H1 (cell line): ENCODE results near the gene GPX7. TPM values are rescaled to one million over a fixed set of nuclear protein-coding genes. Genes with fewer than 3 reads are reported as not detected.
A peak's percentile ranks its signal among the peaks of the same experiment; 100 is the strongest.

Source experiments
- CTCF ChIA-PET: fragments of 300-600 bp; sonication (Branson Sonifier 250); formaldehyde crosslinking; loops from one replicate; lab custom pipeline; 2021; ENCODE audit not compliant: partially characterized antibody; lab: Charles Lee
- POLR2A ChIA-PET: fragments of 300-600 bp; sonication (Branson Sonifier 250); formaldehyde crosslinking; loops from one replicate; lab custom pipeline; 2021; ENCODE audit warnings: inconsistent platforms; ENCODE audit not compliant: partially characterized antibody; lab: Charles Lee
- DNase-seq, 2 experiments: peaks; one replicate each; pipeline versions ENCODE4 v3.0.0 to v3.0.0-alpha.2; 2010 to 2022; ENCODE audit warnings: low spot score in 2 of 2, low read depth in 1 of 2, mixed read lengths in 1 of 2
- FAIRE-seq: peaks from 2 replicates; lab custom pipeline; 2011; peaks lifted over from hg19 to GRCh38; lab: Jason Lieb, UNC
- H2AFZ ChIP-seq: 2 replicates; pipeline ENCODE4 v1.8.1; 2012; ENCODE audit warnings: low read length, inconsistent platforms
- H2AK5ac ChIP-seq: 2 replicates; pipeline ENCODE4 v1.6.1; 2013; ENCODE audit warnings: low read depth, low read length
- H2BK120ac ChIP-seq: replicated peaks from 2 replicates; pipeline ENCODE3; 2013; ENCODE audit warnings: low read depth, low read length, inconsistent platforms
- H2BK12ac ChIP-seq: 2 replicates; pipeline ENCODE4 v1.6.1; 2013; ENCODE audit warnings: low read depth, low read length
- H2BK15ac ChIP-seq: 2 replicates; pipeline ENCODE4 v1.6.1; 2013; ENCODE audit warnings: low read length
- H2BK20ac ChIP-seq: 2 replicates; pipeline ENCODE4 v1.6.1; 2013; ENCODE audit warnings: low read length
- H2BK5ac ChIP-seq: 2 replicates; pipeline ENCODE4 v1.6.1; 2013; ENCODE audit warnings: low read depth, low read length
- H3K14ac ChIP-seq: 2 replicates; pipeline ENCODE4 v1.6.1; 2013; ENCODE audit warnings: inconsistent platforms; ENCODE audit not compliant: insufficient read length
- H3K18ac ChIP-seq: 2 replicates; pipeline ENCODE4 v1.6.1; 2013; ENCODE audit warnings: low read length; ENCODE audit errors: extremely low read depth
- H3K23ac ChIP-seq: 2 replicates; pipeline ENCODE4 v1.6.1; 2013; ENCODE audit warnings: inconsistent platforms; ENCODE audit not compliant: insufficient read length
- H3K23me2 ChIP-seq: 2 replicates; pipeline ENCODE4 v1.6.1; 2013; ENCODE audit warnings: low read depth, low read length
- H3K27ac ChIP-seq: 2 replicates; pipeline ENCODE4 v1.6.1; 2011; ENCODE audit warnings: low read depth, low read length, inconsistent platforms
- H3K27me3 ChIP-seq, 4 experiments: replicated peaks in 1 of 4; 1 replicate in 1 of 4; 2 replicates in 3 of 4; pipeline versions ENCODE4 v1.6.1 to v1.8.1; 2011 to 2013; ENCODE audit warnings: low read length in 3 of 4, mild to moderate bottlenecking in 3 of 4, inconsistent platforms in 2 of 4, mixed read lengths in 2 of 4, moderate library complexity in 1 of 4; ENCODE audit not compliant: control insufficient read depth in 3 of 4, insufficient read depth in 3 of 4; ENCODE audit errors: extremely low read depth in 1 of 4
- H3K36me3 ChIP-seq, 4 experiments: 2 replicates each; pipeline versions ENCODE4 v1.6.1 to v1.8.1; 2011 to 2013; ENCODE audit warnings: mild to moderate bottlenecking in 4 of 4, low read length in 3 of 4, moderate library complexity in 2 of 4, control low read depth in 1 of 4, inconsistent platforms in 1 of 4; ENCODE audit not compliant: insufficient read depth in 4 of 4, control insufficient read depth in 2 of 4
- H3K4ac ChIP-seq: replicated peaks from 2 replicates; pipeline ENCODE3; 2013; ENCODE audit warnings: low read length, low read depth, mixed read lengths, inconsistent platforms; ENCODE audit not compliant: insufficient read length
- H3K4me1 ChIP-seq, 4 experiments: replicated peaks in 1 of 4; 1 replicate in 1 of 4; 2 replicates in 3 of 4; pipeline versions ENCODE4 v1.6.1 to v1.8.1; 2011 to 2013; ENCODE audit warnings: low read length in 3 of 4, inconsistent platforms in 2 of 4, mixed read lengths in 1 of 4; ENCODE audit not compliant: insufficient read depth in 4 of 4, control insufficient read depth in 3 of 4
- H3K4me2 ChIP-seq, 2 experiments: 2 replicates each; pipeline versions ENCODE4 v1.6.1 to v1.8.1; 2011 to 2013; ENCODE audit warnings: low read depth in 2 of 2, low read length in 2 of 2, control low read depth in 1 of 2, inconsistent platforms in 1 of 2, mild to moderate bottlenecking in 1 of 2; ENCODE audit not compliant: insufficient read depth in 1 of 2
- H3K4me3 ChIP-seq, 4 experiments: fragments of 200-600, 300-600 bp in 1 of 4; sonication (generic), shearing (Covaris generic), sonication (Bioruptor Twin) in 1 of 4; 2 replicates each; pipeline versions ENCODE4 v1.5.1 to v1.8.1; 2011 to 2016; ENCODE audit warnings: low read length in 4 of 4, low read depth in 3 of 4, control low read depth in 2 of 4, inconsistent platforms in 2 of 4, mild to moderate bottlenecking in 2 of 4, mixed read lengths in 1 of 4, moderate library complexity in 1 of 4; ENCODE audit not compliant: insufficient read depth in 2 of 4; ENCODE audit errors: extremely low read depth in 1 of 4
- H3K56ac ChIP-seq: replicated peaks from 2 replicates; pipeline ENCODE3; 2013; ENCODE audit warnings: low read depth, mild to moderate bottlenecking, mixed read lengths, low read length, inconsistent platforms; ENCODE audit not compliant: insufficient read length
- H3K79me1 ChIP-seq: 2 replicates; pipeline ENCODE4 v1.6.1; 2013; ENCODE audit warnings: low read depth, low read length, control low read depth
- H3K79me2 ChIP-seq, 2 experiments: 2 replicates each; pipeline versions ENCODE4 v1.6.1 to v1.8.1; 2012 to 2013; ENCODE audit warnings: low read length in 2 of 2, mild to moderate bottlenecking in 2 of 2, inconsistent platforms in 1 of 2; ENCODE audit not compliant: insufficient read depth in 2 of 2, control insufficient read depth in 1 of 2
- H3K9ac ChIP-seq, 4 experiments: replicated peaks in 1 of 4; 1 replicate in 1 of 4; 2 replicates in 3 of 4; pipeline versions ENCODE4 v1.6.1 to v1.8.1; 2011 to 2013; ENCODE audit warnings: low read depth in 3 of 4, low read length in 3 of 4, control low read depth in 2 of 4, mild to moderate bottlenecking in 2 of 4, moderate library complexity in 2 of 4, inconsistent platforms in 1 of 4; ENCODE audit errors: extremely low read depth in 1 of 4
- H3K9me3 ChIP-seq, 2 experiments: 2 replicates each; pipeline versions ENCODE4 v1.6.1 to v1.8.1; 2012 to 2013; ENCODE audit warnings: mild to moderate bottlenecking in 2 of 2, moderate library complexity in 2 of 2, control low read depth in 1 of 2, inconsistent platforms in 1 of 2, low read depth in 1 of 2, low read length in 1 of 2, mixed read lengths in 1 of 2; ENCODE audit not compliant: insufficient read depth in 2 of 2
- H4K20me1 ChIP-seq, 2 experiments: replicated peaks in 1 of 2; 2 replicates each; pipeline versions ENCODE3 to v1.8.1; 2011 to 2013; ENCODE audit warnings: inconsistent platforms in 2 of 2, low read length in 2 of 2, mild to moderate bottlenecking in 1 of 2; ENCODE audit not compliant: insufficient read depth in 2 of 2, control insufficient read depth in 1 of 2
- H4K5ac ChIP-seq: 2 replicates; pipeline ENCODE4 v1.6.1; 2013; ENCODE audit warnings: low read length, low read depth, mixed read lengths, inconsistent platforms; ENCODE audit not compliant: insufficient read length
- H4K8ac ChIP-seq: 2 replicates; pipeline ENCODE4 v1.8.0; 2013; ENCODE audit warnings: mild to moderate bottlenecking, moderate library complexity, low read length, inconsistent platforms; ENCODE audit not compliant: insufficient read depth; ENCODE audit errors: extremely low read depth
- H4K91ac ChIP-seq: replicated peaks from 2 replicates; pipeline ENCODE3; 2013; ENCODE audit warnings: low read length, mixed read lengths, inconsistent platforms; ENCODE audit not compliant: insufficient read length
- ASH2L ChIP-seq: fragments of 200-600, 300-600 bp; sonication (generic); IDR thresholded peaks from one replicate; pipeline ENCODE4 v1.7.1; 2017; ENCODE audit warnings: low read length
- CHD2 ChIP-seq: IDR thresholded peaks from 2 replicates; pipeline ENCODE4 v1.6.1; 2012; ENCODE audit warnings: low read length, improper control_type of control experiment
- EGR1 ChIP-seq: IDR thresholded peaks from 2 replicates; pipeline ENCODE4 v1.6.1; 2011; ENCODE audit warnings: low read depth, low read length, borderline replicate concordance
- FOSL1 ChIP-seq: IDR thresholded peaks from 2 replicates; pipeline ENCODE4 v1.6.1; 2011; ENCODE audit warnings: mild to moderate bottlenecking, low read depth, low read length, moderate library complexity; ENCODE audit not compliant: insufficient read depth
- PHF8 ChIP-seq: fragments of 200-600 bp; sonication (generic); conservative IDR thresholded peaks from 2 replicates; pipeline ENCODE4 v1.7.1; 2012; ENCODE audit warnings: low read depth, mild to moderate bottlenecking, inconsistent platforms, low read length, moderate library complexity
- RAD21 ChIP-seq, 2 experiments: IDR thresholded peaks in 1 of 2; conservative IDR thresholded peaks in 1 of 2; 2 replicates each; pipeline ENCODE4 v1.6.1; 2011; ENCODE audit warnings: low read depth in 2 of 2, low read length in 2 of 2, improper control_type of control experiment in 1 of 2, inconsistent platforms in 1 of 2, mild to moderate bottlenecking in 1 of 2, moderate library complexity in 1 of 2
- SP1 ChIP-seq: IDR thresholded peaks from 2 replicates; pipeline ENCODE4 v1.6.1; 2011; ENCODE audit warnings: low read depth, low read length
- TAF7 ChIP-seq: optimal IDR thresholded peaks from 2 replicates; pipeline ENCODE3; 2011; ENCODE audit warnings: low read depth, mild to moderate bottlenecking, inconsistent platforms, low read length, moderate library complexity, borderline replicate concordance
- TCF12 ChIP-seq: IDR thresholded peaks from 2 replicates; pipeline ENCODE4 v1.6.1; 2011; ENCODE audit warnings: low read depth, mild to moderate bottlenecking, low read length
- WGBS, 2 experiments: shearing (Covaris generic) in 1 of 2; methylation state at CpG; one replicate each; pipeline versions ENCODE4 v1.1.6 to v1.1.7; 2013 to 2015; ENCODE audit warnings: low lambda C conversion rate in 2 of 2, mixed read lengths in 2 of 2, inconsistent platforms in 1 of 2, low coverage in 1 of 2, missing lambda C conversion rate in 1 of 2; ENCODE audit not compliant: insufficient replicate concordance in 2 of 2, insufficient coverage in 1 of 2, insufficient read length in 1 of 2; ENCODE audit errors: extremely low coverage in 1 of 2, missing lambda C conversion rate in 1 of 2; 5-methylcytosine and 5-hydroxymethylcytosine counted together
- polyA plus RNA-seq, 7 experiments: library from polyadenylated mRNA; depleted of rRNA in 3 of 7; stranded (reverse) in 5 of 7; unstranded in 2 of 7; fragments of >200 nt in 5 of 7; fragments of 200-250 nt in 2 of 7; gene quantifications; 1 replicate in 5 of 7; 2 replicates in 1 of 7; 4 replicates in 1 of 7; pipeline versions ENCODE4 v1.2.1 to v1.2.3, GENCODE V29; 2011 to 2013; ENCODE audit warnings: missing spikeins in 2 of 7, mixed read lengths in 2 of 7
- total RNA-seq: library from RNA; stranded (reverse); fragmentation: NEBNext Ultra II Directional; extraction: Animal tissue kit (Norgen Biotek cat#: 25700); gene quantifications from 2 replicates; pipeline ENCODE4 v1.2.1, GENCODE V29; 2021

The GPX7 gene
- total and polyA plus RNA-seq, 2 of the 8 experiments (the other 6 are each of a cell fraction or from before 2014, with no cell fraction given) = 13.0 to 37.5 TPM

- Histone ChIP-seq H3K4me1 (peaks cover 3 to 11% (median 9%) of the 10 kb centered on the region in 4 experiments; a peak in 5 of 7 replicates), H3K23ac (no peak overlapping the region), H3K27ac (peak overlapping the region; percentile 96), H2BK12ac (no peak overlapping the region; the same call in 1 of the 2 replicates), H4K5ac (peak overlapping the region; percentile 79), H3K36me3 (no peaks in the 10 kb centered on the region), H4K20me1 (peaks cover 0 to 9% of the 10 kb centered on the region in 2 experiments), H3K18ac (peak overlapping the region; percentile 93), H3K79me1 (peaks cover 3% of the 10 kb centered on the region; the same call in 1 of the 2 replicates), H3K9ac (peak overlapping the region; percentile 61 to 90 (median 84)), H3K9me3 (no peaks in the 10 kb centered on the region), H3K14ac (no peak overlapping the region), H2AFZ (0 out of 2 replicates have a peak overlapping the region, but pooled peaks have one; percentile 56), H2BK15ac (no peak overlapping the region; the same call in 1 of the 2 replicates), H3K4ac (no peak overlapping the region), H3K4me2 (peak overlapping the region; percentile 67 to 99), H3K27me3 (no peaks in the 10 kb centered on the region), H3K4me3 (peak overlapping the region; percentile 72 to 94 (median 84)), H2BK20ac (no peak overlapping the region), H4K8ac (peak overlapping the region; percentile 94), H4K91ac (peak overlapping the region; percentile 95), H3K23me2 (peaks cover 16% of the 10 kb centered on the region), H3K56ac (peak overlapping the region; percentile 65), H2BK120ac (no peak overlapping the region), H3K79me2 (peaks cover 8 to 39% of the 10 kb centered on the region in 2 experiments; a peak in 3 of 4 replicates), H2AK5ac (no peak overlapping the region), H2BK5ac (peak overlapping the region; percentile 94; the same call in 1 of the 2 replicates)
- DNase-seq (peak in 1 of 2 experiments; percentile 91), FAIRE-seq (no peak)
- ChIA-PET CTCF (interaction anchor here (0.6 to 1.5 kb wide), 5 partner anchors 12 to 349 kb away, joined by 3 to 4 read pairs (median 3); no protein-coding TSS in a partner anchor), POLR2A (interaction anchor here (0.6 to 2.2 kb wide), 18 partner anchors 11 to 498 kb away, joined by 3 to 12 read pairs (median 4); partner anchors contain the start of genes CC2D1B, ORC1, PRPF38A and SHISAL2A)
- WGBS, 2 experiments = 3% methylated on average over 29 of the region's 66 CpGs; no CpG with 5 or more reads in 1 of the 2 experiments
- TF ChIP-seq CHD2 (0 out of 2 replicates have a peak, but pooled peaks have one; percentile 48), TCF12 (no peak), RAD21 (IDR thresholded peaks at IDR 0.05 in 1 of 2, conservative IDR thresholded peaks at IDR 0.05 in 1 of 2; ENCODE audit: low read depth in 2 of 2, low read length in 2 of 2) (no peak), PHF8 (peak; percentile 84), ASH2L (peak; percentile 23), FOSL1 (peak; percentile 40; the same call in 1 of the 2 replicates), TAF7 (no peak), SP1 (0 out of 2 replicates have a peak, but pooled peaks have one; percentile 25), EGR1 (no peak)
These were observed 48.6 kb upstream of the GPX7 start for GRCh38 chr1:52553362-52554266.
